Activated CD8-positive, alpha-beta memory T cell treated with anti-CD3 and anti-CD28 coated beads for 48 hours (primary cell): Measurements from ENCODE around the gene UBL4A.
A peak's percentile ranks its signal among the peaks of the same experiment; 100 is the strongest.

Experiments
- DNase-seq, 3 experiments: peaks; one replicate each; pipeline ENCODE4 v3.0.0-alpha.2; 2020; ENCODE audit warnings: low read depth in 2 of 3, low spot score in 2 of 3

The UBL4A gene

DNA sequence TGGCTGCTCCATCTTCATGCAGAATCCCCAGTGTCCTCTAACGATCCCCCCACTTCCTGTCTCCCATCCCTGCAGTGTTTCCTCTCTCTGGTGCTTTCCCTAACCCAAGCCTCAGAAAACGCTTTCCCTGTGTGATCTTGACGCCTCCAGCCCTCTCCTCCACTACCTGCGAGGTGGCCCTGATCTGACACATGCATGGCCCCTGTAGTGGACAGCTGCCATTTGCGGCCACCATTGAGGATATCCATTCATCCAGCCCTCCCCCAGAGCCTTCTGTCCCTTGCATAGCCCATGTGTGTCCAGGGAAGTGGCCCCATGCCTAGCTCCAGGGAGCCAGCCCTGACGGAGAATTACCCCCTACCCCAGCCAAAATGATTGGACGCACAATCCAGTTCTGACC is 3.1 kb downstream of the UBL4A start:
- no peak for DNase-seq

DNA sequence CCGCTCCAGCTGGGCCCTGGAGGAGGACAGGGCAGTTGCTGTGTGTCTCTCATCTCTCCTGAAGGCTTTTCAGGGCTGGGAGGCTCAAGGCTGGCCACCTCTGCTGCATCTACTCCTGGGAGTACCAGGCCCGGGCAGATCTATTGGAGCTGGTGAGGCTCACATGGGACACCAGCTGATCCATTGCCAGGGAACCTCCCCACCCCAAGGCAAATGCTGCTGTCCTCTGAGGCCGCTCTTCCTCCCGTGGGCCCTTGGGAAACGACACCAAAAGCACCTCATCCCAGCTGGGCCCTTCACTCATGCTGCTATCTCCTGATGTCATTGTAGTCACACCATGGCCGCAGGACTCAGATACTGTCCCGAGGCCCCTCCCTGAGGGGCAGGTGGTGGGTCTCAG is 3.6 kb downstream of the UBL4A start:
- no peak for DNase-seq

DNA sequence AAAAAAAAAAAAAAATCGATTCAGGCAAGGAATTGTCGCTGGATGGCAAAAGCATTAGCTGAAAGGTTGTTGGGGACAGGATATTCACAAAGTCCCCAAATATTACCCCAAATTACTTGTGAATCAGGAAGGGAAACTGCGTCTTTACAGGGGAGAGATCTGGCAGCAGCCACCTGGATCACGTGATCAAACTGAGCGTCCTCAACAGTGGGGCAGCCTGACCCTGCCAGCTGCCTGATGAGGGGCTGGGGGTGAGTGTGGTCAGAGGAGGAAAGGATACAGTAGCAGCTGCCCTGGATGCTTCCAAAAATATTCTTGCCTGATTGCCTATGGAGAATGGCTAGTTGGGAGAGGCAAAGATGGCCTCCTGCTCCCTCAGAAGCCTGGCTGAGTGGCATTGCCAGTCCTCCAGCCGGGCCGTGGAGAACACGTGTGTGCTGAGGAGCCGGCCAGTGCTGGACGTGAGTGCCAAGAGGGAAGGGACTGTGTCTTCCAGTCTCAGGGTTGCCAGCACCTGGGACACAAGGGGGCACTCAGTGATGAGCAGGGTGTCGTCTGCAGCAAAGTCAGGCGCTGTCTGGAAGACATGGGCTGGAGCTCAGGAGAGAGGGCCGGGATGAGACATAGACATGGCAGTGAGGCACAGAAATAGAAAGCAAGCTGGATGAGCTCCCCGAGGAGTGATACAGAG is 4.4 kb downstream of the UBL4A start:
- no peak for DNase-seq

DNA sequence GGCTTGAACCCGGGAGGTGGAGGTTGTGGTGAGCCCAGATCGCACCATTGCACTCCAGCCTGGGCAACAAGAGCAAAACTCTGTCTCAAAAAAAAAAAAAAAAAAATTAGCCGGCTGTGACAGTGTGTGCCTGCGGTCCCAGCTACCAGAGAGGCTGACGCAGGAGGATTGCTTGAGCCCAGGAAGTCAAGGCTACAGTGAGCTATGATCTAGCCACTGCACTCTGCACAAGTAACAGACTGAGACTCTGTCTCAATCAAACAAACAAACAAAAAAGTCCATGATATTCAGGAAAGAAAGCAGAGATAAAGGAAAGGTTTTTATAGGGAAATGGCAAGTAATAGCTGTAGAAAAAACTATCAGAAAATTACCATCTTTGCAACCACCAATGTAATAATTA is 5.2 kb downstream of the UBL4A start:
- DNase-seq, result no peak

DNA sequence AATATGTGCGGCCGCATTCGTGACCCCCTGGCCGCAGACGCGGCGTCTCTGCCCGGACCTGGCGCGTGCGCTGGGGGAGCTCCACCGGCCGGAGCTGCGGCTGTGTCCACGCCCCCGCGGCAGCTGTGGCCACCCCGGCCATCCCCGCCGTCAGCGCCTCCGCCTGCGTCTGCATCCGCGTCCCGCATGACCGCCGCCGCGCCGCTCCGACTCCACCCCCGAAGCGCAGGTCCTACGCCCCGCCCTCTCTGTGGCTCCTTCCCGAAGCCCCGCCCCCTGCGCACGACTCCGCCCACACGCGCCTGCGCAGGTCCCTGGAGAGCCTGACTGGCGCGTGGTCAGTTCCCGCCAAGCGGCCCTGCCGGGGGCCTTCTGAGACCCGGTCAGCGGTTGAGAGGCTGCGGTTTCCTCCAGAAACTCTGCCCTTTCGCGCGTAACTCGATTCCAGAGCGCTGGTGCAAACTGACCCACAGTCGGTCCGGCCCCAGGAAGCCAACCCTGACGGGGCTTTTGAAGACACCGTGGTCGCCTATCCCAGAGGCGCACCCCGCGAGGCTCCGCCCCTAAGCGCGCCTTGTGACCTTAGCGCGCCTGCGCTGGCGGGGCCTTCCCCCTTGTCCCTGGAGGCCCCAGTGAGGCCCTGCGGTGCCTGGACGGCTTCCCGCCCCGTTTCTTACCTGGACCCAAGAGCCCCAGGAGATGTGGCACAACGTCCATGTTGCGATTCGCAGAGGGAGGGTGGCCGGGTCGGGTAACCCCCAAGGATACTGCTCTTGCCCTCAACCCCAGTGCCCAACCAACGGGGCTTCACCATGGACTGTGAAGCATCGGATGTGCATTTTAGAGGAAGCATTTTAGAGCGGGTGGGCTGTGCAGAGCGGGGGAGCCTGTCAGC is 7.4 kb downstream of the UBL4A start, which contains the start of gene LAGE3:
LAGE3 (minus strand) TSS at position 554 of the 895 bp plus-strand sequence; CDS start at position 188, 366 bp downstream.
- peak; percentile 84 to 86 (median 85) for DNase-seq

DNA sequence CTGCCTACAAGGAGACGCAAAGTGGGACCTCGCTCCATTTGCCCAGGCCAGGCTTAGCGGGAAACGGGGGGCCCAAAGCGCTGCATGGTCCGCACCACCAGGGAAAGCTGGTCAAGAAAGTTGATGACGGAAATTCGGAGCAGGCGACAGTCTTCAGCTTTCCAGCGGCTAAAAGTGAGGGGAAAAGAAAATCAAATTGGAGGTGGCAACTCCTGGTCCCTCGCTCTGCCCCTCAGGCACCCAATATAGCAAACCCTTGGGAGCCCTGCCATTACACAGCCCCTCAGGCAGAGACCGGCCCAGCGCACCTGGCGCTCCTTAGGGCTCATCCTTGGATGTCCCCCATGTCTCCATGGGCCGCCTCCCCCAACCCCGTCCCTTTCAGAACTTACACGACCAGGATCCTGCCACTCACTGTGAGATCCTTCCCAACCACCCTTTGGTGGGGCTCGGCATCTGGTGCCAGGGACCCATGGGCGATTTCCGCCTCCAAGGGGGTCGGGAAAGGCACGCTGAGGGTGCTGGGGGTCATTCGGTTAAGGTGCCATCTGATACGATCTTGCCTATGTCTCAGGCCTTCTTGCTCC is 8.4 kb downstream of the UBL4A start:
- DNase-seq, result no peak

DNA sequence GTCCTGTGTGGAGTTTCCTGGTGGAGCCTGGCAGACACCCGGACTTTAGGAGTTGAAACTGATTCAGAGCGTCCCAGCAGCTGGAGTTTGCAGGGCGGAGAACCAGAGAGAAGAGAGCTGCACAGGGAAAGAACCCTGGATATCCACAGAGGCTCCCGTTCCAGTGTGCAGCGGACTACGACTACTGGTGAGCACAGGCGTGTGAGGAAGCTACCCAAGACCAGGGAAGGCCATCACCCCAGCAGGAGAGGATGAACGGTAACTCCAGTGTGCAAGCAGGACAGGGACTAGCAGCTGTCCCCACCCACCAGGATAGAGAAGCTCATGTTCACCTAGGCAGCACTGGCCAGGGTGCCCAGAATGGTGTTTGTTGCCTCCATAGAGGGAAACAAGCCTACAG is 9.6 kb downstream of the UBL4A start:
- DNase-seq, result no peak

DNA sequence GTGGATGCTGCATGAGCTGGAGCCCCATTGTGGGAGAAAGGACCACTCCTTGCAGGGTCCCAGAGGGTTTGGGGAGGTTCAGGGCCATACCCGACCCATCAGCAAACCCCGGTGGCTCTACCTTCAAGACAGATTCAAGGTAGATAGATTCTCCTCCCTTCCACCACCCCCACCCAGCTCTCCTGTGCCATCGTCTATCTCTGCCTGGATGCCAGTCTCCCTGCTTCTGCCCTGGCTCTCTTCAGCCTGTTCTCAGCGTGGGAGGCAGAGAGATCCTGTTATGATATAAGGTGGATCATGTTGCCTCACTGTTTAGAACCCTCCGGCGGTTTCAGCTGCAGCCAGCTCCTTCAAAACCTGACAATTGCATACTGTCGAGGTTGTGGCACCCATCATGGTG is 12.7 kb downstream of the UBL4A start:
- DNase-seq, result no peak

DNA sequence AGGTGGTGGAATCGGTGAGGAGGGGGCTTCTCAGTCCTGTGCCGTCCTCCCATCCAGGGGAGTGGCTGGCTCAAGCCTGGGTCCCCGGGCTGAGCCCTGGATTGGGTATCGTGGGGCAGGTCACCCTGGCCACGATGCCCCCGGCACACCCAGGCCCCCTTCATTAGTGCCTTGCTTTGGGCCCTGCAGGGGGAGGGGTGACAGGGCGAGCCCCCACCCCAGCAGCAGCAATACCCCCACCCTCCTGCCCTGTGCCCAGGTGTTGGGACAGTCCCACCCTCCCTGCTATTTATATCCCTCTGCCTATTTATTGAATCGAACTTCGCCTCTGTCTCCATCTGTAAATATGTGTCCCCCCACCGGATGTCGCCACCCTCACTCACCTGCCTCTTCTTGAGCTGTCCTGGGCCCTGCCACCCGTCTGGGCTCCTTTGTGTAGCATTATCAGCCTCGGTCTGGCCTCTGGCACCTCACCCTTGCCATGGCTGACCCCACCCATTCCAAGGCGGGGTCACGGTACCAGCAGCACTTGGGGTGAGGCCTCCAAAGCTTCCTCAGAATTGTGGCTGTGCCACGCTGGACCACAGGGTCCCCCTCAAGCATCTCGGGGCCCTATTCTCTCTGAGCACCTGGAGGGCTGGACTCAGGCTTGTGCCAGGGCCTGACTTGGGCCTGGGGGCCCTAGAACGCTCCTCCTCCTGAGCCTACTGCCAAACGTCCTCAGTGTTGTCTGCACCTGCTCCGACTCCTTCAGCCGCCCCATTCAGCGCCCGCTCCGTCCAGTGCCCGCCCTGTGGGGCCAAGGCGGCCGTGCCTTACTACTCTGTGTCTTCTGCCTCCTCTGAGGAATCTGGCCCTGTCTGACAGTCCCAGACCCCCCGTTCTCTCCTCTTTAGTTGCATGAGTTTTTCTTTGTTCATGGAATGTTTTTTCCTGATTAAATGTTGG is 13.5 kb downstream of the UBL4A start:
- DNase-seq, result no peak

DNA sequence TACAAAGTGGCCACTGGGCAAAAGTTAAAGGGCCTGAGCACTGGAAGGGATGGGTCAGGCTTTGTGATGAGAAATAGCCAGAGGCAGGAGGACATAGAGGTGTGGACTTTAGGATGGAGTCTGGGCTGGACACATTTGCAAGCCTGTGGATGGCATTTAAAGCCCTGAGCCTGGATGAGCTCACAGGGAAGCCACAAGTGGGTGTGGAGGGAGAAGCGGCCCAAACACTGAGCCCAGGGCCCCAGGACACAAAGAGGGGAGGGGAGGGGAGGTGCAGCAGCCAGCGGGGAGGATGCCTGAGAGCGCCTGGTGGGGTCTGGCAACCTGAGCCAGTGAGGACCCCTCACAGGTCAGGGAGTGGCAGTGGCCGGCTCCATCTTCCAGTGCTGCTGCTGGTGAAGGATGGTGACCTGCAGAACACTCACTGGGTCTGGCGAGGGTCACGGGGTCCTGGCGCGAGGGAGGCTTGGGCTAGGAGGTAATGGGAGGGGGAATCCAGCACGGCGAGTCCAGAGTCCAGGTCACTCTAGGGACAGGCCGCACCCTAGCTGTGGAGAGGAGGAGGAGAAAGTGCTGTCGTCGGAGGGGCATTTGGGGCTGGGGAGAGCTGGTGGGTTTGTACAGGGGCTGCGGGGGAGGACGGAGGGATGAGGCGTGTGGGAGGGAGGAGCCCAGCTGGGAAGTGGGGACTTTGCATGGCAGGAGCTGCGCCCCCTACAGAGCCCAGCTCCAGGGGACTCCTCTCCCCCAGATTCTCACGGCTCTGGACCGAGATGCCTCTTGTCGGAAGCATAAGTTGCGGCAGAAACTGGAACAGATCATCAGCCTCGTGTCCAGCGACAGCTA is 14.4 kb downstream of the UBL4A start:
- DNase-seq, result no peak

DNA sequence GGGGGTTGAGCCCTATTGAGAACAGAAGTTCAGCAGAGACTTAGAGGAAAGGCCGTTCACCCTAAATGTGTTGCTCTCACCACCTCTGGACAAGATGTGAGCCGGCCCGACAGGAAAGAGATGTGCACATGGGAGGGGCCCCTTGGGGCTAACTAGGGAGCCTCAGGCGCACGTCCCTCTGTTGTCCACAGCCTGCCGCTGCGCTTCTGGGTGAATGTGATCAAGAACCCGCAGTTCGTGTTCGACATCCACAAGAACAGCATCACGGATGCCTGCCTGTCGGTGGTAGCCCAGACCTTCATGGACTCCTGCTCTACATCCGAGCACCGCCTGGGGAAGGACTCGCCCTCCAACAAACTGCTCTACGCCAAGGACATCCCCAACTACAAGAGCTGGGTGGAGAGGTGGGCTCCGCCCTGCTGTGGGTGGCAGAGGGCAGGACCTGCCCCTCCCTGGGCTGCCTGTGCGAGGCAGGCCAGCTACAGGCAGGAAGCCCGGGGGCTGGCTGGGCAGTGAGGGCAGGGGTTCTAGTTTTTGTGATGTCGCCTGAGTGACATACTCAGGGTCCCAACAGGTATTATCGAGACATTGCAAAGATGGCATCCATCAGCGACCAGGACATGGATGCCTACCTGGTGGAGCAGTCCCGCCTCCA is 15.4 kb downstream of the UBL4A start:
- DNase-seq, result no peak

DNA sequence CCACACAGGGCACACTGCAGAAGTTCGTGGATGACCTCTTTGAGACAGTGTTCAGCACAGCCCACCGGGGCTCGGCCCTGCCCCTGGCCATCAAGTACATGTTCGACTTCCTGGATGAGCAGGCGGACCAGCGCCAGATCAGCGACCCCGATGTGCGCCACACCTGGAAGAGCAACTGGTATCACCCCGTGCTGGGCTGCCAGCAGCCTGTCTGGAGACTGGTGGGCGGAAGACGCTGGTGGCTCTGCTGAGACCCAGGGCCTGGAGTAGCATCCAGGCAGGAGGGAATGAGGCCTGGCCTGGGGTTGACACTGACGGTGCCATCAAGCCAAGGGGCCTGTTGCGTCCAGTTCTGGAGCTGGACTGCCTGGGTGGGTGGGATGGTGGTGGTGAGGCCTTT is 16.0 kb downstream of the UBL4A start:
- no peak for DNase-seq

DNA sequence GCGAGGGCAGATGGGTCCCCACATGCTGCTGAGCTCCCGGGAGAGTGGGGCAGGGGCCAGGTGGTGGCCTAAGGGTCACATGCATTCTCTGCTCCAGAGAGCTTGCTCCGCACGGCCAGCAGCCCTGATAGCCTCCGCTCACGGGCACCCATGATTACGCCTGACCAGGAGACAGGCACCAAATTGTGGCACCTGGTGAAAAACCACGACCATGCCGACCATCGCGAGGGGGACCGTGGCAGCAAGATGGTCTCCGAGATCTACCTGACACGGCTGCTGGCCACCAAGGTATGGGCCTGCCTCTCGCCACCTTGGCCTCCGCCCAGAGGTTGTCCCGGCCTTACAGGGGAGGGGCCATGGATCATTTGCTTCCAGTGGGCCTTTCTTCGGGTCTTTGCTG is 16.5 kb downstream of the UBL4A start:
- no peak for DNase-seq

DNA sequence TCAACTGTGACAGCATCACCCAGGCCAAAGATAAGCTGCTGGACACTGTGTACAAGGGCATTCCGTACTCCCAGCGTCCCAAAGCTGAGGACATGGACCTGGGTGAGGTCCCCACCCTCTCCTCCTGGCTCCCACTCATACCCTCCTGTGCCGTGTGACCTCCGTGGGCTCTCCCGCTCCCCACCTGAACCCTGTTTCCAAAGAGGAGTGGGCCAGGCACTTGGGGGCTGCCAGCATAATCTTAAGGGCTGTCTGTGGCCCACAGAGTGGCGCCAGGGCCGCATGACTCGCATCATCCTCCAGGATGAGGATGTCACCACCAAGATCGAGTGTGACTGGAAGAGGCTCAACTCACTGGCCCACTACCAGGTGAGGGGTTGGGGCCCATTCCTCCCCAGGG is 17.3 kb downstream of the UBL4A start:
- no peak for DNase-seq

DNA sequence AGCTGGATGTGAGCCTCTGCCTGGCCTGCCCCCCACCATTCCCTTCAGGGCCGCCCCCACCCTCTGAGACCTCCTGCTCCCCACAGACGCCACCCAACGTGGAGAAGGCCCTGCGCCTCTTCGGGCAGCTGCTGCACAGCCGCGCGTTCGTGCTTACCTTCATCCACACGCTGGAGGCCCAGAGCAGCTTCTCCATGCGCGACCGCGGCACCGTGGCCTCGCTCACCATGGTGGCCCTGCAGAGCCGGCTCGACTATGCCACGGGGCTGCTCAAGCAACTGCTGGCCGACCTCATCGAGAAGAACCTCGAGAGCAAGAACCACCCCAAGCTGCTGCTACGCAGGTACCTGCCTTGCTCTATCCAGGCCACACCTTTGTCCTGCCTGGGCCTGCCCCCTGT is 18.2 kb downstream of the UBL4A start:
- DNase-seq, result no peak

DNA sequence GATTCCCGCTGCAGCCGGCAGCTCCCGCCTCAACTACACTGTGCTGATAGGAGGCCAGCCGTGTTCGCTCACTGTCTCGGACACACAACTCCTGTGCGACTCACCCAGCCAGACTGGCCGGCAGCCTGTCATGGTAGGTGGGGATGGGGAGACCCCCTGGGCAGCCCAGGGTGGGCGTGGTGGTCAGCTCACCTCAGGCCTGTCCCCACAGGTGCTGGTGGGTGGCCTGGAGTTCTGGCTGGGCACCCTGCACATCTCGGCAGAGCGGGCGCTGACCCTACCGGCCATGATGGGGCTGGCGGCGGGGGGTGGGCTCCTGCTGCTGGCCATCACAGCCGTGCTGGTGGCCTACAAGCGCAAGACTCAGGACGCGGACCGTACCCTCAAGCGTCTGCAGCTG is 18.9 kb downstream of the UBL4A start:
- no peak for DNase-seq

DNA sequence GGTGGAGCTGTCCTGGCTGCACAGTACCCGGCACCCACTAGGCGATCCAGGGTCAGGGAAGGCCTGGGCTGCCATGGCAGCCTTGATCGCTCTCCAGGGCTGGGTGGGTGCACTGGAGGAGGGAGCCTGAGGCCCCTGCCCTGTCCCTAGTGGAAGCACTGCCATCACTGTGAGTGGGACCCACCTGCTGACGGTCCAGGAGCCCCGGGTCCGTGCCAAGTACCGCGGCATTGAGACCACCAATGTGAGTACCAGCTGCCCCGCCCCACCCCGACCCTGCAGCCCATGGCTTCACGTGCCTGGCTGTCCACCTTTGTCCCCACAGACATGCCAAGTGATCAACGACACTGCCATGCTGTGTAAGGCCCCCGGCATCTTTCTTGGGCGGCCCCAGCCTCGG is 19.5 kb downstream of the UBL4A start:
- no peak for DNase-seq

DNA sequence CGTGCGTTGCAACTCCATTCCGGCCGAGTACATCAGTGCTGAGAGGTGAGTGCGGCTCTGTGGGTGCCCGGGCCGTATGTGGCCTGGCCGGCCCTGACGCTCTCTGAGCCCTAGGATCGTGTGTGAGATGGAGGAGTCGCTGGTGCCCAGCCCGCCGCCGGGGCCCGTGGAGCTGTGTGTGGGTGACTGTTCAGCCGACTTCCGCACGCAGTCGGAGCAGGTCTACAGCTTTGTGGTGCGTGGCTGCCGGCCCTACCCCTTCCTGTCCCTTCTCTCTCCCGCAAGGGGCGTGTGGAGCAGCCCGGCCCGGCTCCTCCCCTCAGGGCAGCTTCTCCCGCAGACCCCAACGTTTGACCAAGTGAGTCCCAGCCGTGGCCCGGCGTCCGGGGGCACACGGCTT is 20.4 kb downstream of the UBL4A start:
- DNase-seq, result no peak

DNA sequence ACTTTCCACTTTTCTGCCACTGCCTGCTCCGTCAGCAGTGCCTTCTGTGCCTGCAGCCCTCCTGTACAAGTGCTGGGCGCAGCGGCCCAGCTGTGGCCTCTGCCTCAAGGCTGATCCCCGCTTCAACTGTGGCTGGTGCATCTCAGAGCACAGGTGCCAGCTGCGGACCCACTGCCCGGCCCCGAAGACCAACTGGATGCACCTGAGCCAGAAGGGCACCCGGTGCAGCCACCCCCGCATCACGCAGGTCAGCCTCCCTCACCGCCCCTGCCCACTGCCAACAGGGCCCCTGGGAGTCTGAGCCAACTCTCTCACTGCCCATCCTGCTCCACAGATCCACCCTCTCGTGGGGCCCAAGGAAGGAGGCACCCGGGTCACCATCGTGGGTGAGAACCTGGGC is 20.8 kb downstream of the UBL4A start:
- no peak for DNase-seq
